Stimulated activated CD4-positive, alpha-beta T cell treated with anti-CD3 and anti-CD28 coated beads, Interleukin-4, amount 100 ng/mL, for 48 hours (primary cell): Measurements from ENCODE around the gene MGLL.

Experiments
- DNase-seq, 2 donors: peaks; one replicate each; pipeline ENCODE4 v3.0.0-alpha.2; 2020; ENCODE audit warnings: low read depth in 2 of 2

MGLL gene

GRCh38 chr3:127723011-127723567 lies 99.2 kb downstream of the MGLL start:
- DNase-seq = no peak

- DNase-seq = no peak
Measured at GRCh38 chr3:127722091-127722784, 100.1 kb downstream of the MGLL start.

- DNase-seq = no peak
Measured at GRCh38 chr3:127720985-127721935, 101.1 kb downstream of the MGLL start.

- no peak for DNase-seq
Measured at GRCh38 chr3:127720161-127720823, 102.0 kb downstream of the MGLL start.

- no peak for DNase-seq
Measured at GRCh38 chr3:127719369-127719768, 102.9 kb downstream of the MGLL start.

- DNase-seq = no peak
Measured at GRCh38 chr3:127718916-127719290, 103.4 kb downstream of the MGLL start.

GRCh38 chr3:127718245-127718915 lies 103.9 kb downstream of the MGLL start:
- DNase-seq = no peak

GRCh38 chr3:127717357-127718244 lies 104.7 kb downstream of the MGLL start:
- no peak for DNase-seq

GRCh38 chr3:127716384-127716783 lies 105.9 kb downstream of the MGLL start:
- no peak for DNase-seq

GRCh38 chr3:127715532-127715931 lies 106.8 kb downstream of the MGLL start:
- DNase-seq = no peak

- DNase-seq = no peak
Measured at GRCh38 chr3:127714866-127715265, 107.4 kb downstream of the MGLL start.

GRCh38 chr3:127714125-127714571 lies 108.2 kb downstream of the MGLL start:
- no peak for DNase-seq

GRCh38 chr3:127712881-127713771 lies 109.2 kb downstream of the MGLL start:
- DNase-seq = no peak

- no peak for DNase-seq
Measured at GRCh38 chr3:127712461-127712860, 109.9 kb downstream of the MGLL start.

GRCh38 chr3:127711896-127712295 lies 110.4 kb downstream of the MGLL start:
- DNase-seq = no peak

- DNase-seq = no peak
Measured at GRCh38 chr3:127711021-127711695, 111.2 kb downstream of the MGLL start.

GRCh38 chr3:127710155-127710941 lies 112.0 kb downstream of the MGLL start:
- no peak for DNase-seq
